GM19193 (cell line): ENCODE results near the gene UBAP2.

ENCODE experiments used
- POLR2A ChIP-seq: IDR thresholded peaks from 4 replicates; pipeline ENCODE4 v1.6.1; 2011; ENCODE audit not compliant: insufficient read depth, insufficient read length; ENCODE audit errors: extremely low read depth

UBAP2 gene

DNA sequence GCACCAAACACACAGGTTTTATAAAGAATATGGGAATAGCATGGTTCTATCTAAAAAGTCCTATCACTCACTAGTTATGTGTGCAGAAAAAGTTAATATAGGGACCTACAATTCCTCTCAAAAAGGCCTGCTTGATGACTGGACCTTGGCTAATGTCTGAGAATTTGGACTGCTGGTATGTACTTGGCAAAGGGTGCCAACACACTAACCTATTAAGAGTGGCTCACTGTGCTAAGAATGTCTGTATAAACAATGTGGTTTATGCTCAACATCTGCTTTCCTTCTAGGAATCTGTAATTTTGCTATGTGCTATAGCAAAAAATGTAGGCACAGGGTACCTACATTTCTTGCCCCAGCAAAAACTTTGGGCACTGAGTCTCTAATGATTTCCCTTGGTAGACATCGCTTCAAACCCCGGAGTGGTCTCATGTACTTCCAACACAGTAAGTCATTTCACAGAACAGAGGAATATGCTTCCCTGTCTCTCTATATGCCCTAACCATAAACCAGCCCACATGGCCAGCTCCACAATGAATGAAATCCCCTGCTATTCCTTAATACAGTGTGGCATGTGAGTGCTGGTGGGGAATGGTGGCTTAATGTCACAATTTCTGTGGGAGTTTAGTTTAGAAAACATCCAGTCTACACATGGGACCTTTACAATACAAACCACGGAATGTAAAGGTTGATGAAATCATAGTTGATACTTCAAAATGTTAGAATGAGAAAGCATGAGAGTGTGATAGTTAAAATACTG, 101.7 kb downstream of the UBAP2 start:
- no peak for TF ChIP-seq POLR2A

DNA sequence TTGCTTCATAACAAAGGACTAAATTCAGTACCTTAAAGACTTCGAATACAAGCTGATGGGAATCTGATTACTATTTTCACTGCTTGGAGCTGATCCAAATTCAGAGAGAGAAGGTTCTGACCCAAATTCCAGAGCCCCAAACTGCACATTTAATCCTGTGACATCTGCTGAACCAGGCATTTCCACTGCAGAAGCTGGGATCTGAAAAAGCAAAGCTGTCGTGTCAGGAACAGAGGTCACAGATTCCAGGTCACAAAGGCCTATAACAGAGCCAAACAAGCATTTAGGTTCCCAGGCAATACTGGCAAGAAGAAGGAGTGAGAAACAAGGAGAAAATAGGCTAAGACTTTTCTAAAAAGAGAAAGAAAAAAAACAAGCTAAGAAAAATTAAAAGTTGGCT, 105.3 kb downstream of the UBAP2 start:
- TF ChIP-seq POLR2A, result no peak

DNA sequence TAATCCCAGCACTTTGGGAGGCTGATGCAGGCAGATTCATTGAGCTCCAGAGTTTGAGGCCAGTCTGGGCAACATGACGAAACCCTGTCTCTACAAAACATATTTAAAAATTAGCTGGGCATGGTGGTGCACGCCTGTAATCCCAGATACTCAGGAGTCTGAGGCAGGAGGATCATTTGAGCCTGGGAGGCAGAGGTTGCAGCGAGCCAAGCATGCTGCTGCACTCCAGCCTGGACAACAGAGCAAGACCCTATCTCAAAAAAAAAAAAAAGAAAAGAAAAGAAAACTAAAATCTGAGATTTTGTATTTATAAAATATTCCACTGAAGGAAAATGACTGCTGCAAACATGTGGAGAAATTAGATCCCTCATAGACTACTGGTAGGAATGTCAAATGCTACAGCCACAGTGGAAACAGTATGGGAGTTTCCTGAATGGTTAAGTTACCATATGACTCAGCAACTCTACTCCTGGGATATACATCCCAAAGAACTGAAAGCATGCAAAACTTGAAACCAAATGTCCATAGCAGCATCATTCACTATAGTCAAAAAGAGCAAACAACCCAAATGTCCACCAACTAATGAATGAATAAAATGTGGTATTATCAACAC, 106.1 kb downstream of the UBAP2 start:
- TF ChIP-seq POLR2A, result no peak

DNA sequence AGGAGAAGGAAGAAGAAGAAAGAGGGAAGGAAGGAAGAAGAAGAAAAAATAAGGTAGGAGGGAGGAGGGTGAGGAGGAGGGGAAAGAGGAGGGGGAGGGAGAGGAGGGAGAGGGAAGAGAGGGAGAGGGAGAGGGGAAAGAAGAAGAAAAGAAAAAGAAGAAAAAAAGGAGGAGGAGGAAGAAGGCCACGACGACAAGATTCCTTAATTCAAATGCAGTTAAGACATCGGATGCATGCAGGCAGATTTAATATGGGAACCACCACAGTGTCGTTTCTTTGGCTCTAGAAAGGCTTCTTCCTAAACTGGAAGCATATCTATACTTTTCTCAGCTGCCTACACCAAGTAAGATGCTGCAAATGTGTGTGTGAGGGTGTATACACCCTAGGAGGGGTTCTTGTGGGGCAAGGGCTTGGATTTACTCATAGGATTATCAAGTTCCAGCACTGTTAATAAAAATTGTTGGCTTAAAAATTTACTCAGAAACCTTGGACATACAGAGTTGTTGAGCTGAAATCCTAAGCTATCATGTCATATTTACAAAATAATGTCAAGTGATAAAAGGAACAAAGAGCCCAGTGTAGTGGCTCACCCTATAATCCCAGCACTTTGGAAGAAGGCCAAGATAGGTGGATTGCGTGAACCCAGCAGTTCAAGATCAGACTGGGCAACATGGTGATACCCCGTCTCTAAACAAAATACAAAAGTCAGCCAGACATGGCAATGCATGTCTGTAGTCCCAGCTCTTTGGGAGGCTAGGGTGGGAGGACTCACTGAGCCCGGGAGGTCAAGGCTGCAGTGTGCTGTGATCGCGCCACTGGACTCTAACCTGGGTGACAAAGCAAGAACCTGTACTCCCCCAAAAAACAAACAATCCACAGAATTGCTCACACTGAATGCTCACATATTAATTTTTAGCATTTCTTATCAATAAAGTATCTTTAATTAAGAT, 108.5 kb downstream of the UBAP2 start:
- TF ChIP-seq POLR2A, result no peak

DNA sequence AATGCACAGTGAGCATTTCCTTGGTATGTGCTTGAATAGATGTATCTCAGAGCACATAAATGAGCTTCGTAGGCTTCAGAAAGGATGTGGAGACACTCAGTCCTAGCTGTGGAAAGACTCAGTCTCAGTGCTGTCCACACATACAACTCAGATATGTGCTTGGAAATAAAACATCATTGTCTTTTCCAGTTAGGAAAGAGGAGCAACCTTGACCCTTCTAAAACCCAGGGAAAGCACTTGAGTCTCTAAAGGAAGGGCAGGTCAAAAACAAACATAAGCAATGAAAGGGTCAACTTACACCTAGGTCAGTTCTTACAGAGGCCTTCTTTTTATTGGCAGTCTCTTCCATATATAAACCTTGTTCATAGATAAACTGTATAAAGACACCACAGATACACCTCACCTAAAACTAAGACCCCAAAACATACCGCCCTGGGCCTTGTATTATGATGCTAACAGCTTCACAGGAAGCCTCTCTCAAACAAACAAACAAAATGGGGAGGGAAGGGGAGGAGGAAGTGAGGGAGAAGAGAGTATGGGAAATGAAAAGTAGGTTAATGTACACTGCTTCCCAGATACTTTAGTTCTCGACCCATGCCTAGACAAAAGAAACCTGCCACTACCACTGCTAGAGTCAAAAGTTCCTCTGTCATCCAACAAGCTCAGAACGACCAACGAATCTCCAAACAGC, 114.4 kb downstream of the UBAP2 start:
- TF ChIP-seq POLR2A, result no peak

DNA sequence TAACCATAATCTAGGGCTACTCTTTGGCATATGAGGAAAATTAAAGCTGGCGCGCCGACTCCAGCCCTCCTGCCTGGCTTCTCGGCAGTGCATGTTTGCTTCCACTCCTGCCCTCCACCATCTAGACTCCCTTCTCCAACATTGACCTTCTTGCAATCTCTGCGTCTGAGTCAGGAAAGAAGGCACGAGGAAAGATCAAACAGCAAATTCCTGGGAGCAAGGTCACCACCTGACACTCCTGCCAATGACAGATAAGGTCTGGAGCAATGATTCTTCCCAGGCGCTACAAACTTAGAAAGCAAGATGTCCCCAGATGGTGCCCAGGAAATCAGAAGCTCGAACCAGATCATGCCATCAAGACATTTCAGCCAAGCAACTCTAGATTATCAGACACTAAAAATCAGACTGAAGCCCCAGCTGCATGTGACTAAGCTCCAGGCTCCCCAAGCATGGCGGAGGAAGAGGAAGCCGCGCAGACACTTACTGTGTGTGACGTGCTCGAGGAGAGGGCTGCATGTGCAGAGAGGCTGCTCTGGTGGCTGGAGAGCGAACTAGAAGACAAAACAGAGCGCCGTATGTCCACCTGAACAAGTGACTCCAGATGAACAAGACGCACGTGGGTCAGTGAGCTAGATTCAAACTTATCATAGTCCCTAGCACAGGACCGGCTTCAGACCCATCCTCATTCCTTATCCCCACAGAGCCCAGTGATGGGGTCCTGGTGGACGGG, 116.4 kb downstream of the UBAP2 start:
- TF ChIP-seq POLR2A, result no peak

DNA sequence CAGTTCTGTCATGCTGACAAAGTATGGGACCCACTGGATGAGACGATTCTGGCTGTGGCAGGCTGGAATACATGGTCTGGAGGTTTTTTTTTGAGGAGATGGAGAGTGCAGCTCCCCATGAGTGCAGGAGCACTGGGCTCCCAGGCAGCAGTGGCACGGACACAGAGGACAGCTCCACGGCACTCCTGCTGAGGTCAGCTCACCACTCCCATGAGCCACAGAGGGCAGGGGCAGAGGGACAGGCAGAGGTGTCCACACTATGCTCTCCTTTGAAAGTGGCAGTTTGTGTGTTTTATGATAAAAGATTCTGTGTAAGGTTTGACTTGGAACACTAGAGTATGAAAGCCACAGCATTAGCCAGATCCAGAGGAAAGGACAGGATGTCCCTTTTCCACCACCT, 117.4 kb downstream of the UBAP2 start:
- TF ChIP-seq POLR2A, result no peak

DNA sequence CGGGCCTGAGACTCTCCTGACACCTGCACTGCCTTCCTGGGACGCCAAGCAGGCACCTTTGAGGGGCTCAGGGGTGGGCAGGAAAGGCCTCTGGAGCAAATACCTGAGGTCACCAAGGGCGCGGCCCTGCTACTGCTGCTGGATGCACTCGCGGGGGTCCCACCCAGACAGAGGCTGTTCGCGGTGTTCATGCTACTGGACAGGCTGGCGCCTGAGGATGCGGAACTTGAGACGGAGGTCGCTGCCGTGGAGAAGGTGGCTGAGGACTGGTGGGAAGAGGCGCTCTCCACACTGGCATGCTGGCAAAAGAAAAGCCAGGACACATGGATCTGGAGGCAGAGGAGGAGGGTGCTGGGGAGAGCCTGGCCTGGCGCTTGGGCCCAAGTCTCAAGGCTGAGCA, 121.0 kb downstream of the UBAP2 start:
- TF ChIP-seq POLR2A, result no peak

DNA sequence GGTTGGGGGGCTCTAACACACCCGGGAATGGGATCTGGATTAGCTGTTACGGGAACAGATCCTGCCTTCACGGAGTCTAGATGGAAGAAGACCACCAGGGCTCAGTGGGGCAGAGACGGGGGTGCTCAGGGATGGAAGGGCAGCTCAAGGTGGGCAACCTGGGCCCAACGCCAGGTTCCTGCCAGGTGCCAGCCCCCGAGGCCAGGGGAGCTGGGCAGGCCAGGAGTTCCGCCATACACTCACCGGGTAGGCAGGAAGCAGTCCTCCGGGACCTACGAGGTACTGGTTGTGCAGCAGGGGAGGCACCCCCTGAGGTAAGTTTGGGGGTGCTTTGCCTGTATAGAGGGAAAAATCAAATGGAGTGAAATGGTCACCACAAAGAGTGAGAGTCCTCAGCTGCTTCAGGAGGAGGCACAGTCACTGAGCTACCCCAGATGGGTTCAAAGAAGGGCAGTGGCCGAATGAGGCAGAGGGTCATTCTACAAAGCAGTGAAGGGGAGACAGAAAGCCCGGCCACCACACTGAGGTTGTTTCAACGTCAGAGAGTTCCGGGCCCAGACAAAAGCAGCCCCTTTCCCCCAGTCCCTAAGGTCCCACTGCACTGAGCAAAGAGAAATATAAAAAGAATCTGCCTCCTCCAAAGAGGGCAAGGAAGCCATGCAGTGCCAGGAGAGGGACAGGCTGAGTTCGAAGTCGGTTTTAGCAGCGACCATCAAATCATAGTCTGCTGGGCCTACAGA, 121.8 kb downstream of the UBAP2 start:
- no peak for TF ChIP-seq POLR2A

DNA sequence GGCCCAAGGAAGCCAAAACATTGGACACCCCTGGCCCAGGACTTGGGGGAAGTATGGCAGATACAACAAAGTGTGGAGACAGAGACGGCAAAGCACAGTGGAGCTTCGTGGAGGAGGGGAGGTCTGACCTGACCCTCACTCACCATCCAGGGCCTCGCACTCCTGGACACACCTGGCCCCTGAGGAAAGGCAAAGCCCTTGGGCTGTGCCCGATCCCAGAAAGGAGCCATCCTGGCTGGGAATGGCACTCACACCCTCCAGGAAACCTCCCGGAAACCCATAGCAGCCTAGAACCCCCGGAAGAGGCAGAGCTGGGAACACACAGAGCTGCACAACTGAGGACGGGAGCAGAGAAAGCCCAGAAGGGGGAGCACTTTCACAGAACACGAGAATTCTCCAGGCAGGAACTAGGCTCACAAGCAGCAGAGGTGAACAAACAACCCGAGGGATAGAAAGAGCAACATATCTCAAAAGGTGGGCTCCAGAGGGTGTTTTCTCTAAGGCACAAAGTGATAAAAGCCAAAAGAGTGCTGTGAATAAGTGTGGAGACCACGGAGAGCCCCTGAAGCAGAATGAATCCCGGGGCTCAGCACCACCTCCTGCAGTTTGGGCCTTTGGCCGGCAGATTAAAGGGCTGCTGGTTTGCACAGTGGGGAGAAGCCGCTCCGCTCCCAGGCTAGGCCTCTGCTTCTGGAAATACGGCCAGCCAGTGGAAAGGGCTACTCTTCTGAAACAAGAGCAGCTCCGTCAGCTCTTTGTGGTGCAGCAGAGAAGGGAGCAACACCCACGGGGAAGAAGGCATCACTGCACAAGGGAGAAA, 123.5 kb downstream of the UBAP2 start:
- TF ChIP-seq POLR2A, result no peak

DNA sequence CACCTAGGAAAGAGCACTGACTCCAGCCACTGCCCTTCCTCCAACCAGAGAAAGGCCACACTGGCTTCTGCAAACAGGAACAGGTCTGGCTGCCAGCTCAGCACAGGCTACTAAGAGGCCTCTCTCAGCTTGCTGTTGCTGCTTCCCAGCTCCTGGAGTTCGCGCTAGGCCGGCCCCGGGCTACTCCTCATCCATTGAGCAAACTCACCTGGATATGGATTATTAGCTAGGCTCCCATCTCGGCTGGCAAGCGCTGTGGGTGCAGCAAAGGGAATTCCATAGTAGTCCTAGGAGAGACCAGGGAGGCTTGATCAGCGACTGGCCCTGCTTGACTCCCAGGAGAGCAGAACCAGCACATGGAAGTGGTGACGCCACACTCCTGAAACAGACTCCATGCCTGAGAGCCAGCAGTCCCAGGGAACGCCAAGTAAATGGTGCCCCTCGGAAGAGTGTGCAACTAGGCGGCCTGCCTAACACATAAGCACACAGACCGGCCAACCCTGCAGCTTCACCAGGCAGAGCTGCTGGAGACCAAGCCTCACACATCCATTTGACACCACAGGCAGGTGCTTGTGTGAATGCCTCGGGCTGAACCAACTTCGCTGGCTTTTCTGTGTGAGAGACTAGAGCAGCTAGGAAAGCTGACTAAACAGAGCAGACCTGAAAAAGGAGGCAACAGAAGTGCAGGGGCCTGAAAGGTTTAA, 124.5 kb downstream of the UBAP2 start:
- no peak for TF ChIP-seq POLR2A

DNA sequence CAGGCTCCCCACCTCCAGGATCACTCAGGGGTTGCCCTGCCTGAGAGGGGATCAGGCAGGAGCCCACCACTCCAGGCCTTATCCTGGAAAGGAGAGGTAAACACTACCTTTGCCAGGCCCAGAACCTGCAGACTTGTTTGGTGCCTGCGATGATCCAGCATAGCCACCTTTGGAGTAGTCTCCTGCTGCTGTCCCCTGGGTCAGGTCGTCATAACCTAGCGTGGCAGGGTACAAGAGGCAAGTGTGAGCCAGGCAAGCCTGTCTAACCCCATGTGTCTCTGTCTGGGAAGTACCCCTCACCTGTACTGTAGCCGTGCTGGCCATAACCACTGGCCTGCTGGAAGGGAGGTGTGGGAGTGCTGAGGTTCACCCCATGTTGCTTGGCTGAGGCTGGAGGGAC, 125.6 kb downstream of the UBAP2 start:
- no peak for TF ChIP-seq POLR2A
